ENCODE results near the gene SUCLG2.

Gene SUCLG2

GRCh38 chr3:67529915-67530314 is 124.5 kb downstream of the SUCLG2 start:
- peak; percentile 6 for DNase-seq (ENCODE audit: low read depth)
- TF ChIP-seq CTCF (IDR thresholded peaks at IDR 0.05; ENCODE audit: insufficient read depth, low read depth, low read length, missing control alignments), result no peak
- no peak overlapping the region for H3K4me3 ChIP-seq (ENCODE audit: low read depth, low read length)

GRCh38 chr3:67529337-67529736 is 125.1 kb downstream of the SUCLG2 start:
- no peak overlapping the region for H3K4me3 ChIP-seq (ENCODE audit: low read depth, low read length)
- no peak for TF ChIP-seq CTCF (IDR thresholded peaks at IDR 0.05; ENCODE audit: insufficient read depth, low read depth, low read length, missing control alignments)
- DNase-seq (ENCODE audit: low read depth), result no peak

GRCh38 chr3:67526246-67526645 is 128.2 kb downstream of the SUCLG2 start:
- no peak for DNase-seq (ENCODE audit: low read depth)
- H3K4me3 ChIP-seq (ENCODE audit: low read depth, low read length), result no peak overlapping the region
- no peak for TF ChIP-seq CTCF (IDR thresholded peaks at IDR 0.05; ENCODE audit: insufficient read depth, low read depth, low read length, missing control alignments)

GRCh38 chr3:67524046-67524445 is 130.4 kb downstream of the SUCLG2 start:
- no peak for TF ChIP-seq CTCF (IDR thresholded peaks at IDR 0.05; ENCODE audit: insufficient read depth, low read depth, low read length, missing control alignments)
- no peak overlapping the region for H3K4me3 ChIP-seq (ENCODE audit: low read depth, low read length)
- DNase-seq (ENCODE audit: low read depth), result no peak

- DNase-seq (ENCODE audit: low read depth), result no peak
- H3K4me3 ChIP-seq (ENCODE audit: low read depth, low read length), result no peak overlapping the region
- no peak for TF ChIP-seq CTCF (IDR thresholded peaks at IDR 0.05; ENCODE audit: insufficient read depth, low read depth, low read length, missing control alignments)
Measured at GRCh38 chr3:67522081-67522480, 132.3 kb downstream of the SUCLG2 start.

GRCh38 chr3:67521053-67521646 is 133.3 kb downstream of the SUCLG2 start:
- peak overlapping the region; percentile 53 for H3K4me3 ChIP-seq (ENCODE audit: low read depth, low read length)
- peak; percentile 18 for DNase-seq (ENCODE audit: low read depth)
- TF ChIP-seq CTCF (IDR thresholded peaks at IDR 0.05; ENCODE audit: insufficient read depth, low read depth, low read length, missing control alignments), result no peak

- TF ChIP-seq CTCF (IDR thresholded peaks at IDR 0.05; ENCODE audit: insufficient read depth, low read depth, low read length, missing control alignments), result no peak
- no peak overlapping the region for H3K4me3 ChIP-seq (ENCODE audit: low read depth, low read length)
- DNase-seq (ENCODE audit: low read depth), result no peak
Measured at GRCh38 chr3:67518236-67518635, 136.2 kb downstream of the SUCLG2 start.

All from GM12865 (cell line).